ENCODE results near the gene SPDYE17. TPM values are rescaled to one million over a fixed set of nuclear protein-coding genes. Genes with fewer than 3 reads are reported as not detected.
"Not testable (repeated sequence)": the region's sequence is repeated elsewhere in the genome, so short reads cannot be mapped to it uniquely, and the experiment has no call there.

Gene SPDYE17
- total RNA-seq, 1 donor from 2014 or later, result not detected

DNA sequence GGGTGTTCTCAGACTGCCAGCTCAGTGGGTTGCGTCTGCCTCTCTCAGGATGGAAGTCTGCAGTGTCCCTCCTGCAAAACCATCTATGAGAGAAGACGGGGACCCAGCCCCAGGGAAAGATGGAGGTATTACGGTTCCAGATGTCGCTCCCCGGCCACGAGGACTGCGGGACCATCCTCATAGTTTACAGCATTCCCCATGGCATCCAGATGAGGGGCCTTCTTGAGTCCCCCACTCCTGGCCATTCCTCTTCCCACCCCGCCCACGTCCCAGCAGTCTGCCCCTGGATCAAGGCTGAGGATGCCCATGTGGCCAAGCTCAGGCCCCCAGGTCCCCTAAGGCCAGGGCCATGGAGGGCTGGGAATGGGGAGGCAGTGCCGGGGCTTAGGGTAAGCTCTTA lies 28.9 kb downstream of the SPDYE17 start:
- H3K4me3 ChIP-seq; H3K79me2 ChIP-seq (ENCODE audit: low read depth); H3K4me1 Mint-ChIP-seq; H2AFZ ChIP-seq (replicated peaks); H3F3A ChIP-seq (ENCODE audit: low read depth); H3K4me3 Mint-ChIP-seq; H3K4me1 ChIP-seq; H3K27ac ChIP-seq; H3K36me3 ChIP-seq; H4K20me1 ChIP-seq (ENCODE audit: low read depth); DNase-seq (ENCODE audit: low spot score); H3K27me3 Mint-ChIP-seq (ENCODE audit: insufficient read depth, low read depth); H3K27ac Mint-ChIP-seq; H3K9ac ChIP-seq; H3K9me3 Mint-ChIP-seq; H3K27me3 ChIP-seq; H3K4me2 ChIP-seq; H3K9me3 ChIP-seq (ENCODE audit: low read depth); H3K36me3 Mint-ChIP-seq: not testable (repeated sequence)

DNA sequence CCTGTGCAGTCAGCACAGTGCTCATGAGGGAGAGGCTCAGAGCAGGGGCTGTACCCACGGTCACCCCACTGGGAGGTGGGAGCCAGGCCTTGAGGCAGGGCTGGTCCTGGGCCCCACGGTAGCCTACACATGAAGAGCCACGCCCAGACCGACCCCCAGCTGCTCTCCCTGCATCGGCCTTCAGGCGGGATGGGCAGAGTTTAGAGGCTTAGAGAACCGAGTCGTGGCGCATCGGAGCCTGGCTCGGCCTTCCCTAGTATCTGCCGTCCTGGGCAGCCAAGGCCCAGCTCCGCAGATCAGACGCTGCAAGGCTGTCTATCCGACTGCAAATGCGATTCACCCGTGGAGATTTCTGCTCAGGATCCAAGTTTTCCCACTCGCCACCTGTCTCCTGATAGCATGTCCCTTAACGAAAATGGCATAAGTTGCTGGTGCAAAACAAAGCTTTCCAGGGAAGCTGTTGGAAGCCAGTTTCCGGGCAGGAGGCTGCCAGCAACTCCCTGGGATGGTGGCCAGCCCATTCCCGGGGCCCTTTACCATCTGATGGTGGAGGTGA lies 29.4 kb downstream of the SPDYE17 start:
- H3K9me3 ChIP-seq (ENCODE audit: low read depth); H3F3A ChIP-seq (ENCODE audit: low read depth); H3K36me3 Mint-ChIP-seq; H3K27me3 Mint-ChIP-seq (ENCODE audit: insufficient read depth, low read depth); H3K9ac ChIP-seq; H3K36me3 ChIP-seq; H3K27ac Mint-ChIP-seq; H2AFZ ChIP-seq (replicated peaks); H4K20me1 ChIP-seq (ENCODE audit: low read depth); H3K9me3 Mint-ChIP-seq; H3K27ac ChIP-seq; H3K4me1 Mint-ChIP-seq; H3K4me3 ChIP-seq; H3K27me3 ChIP-seq; DNase-seq (ENCODE audit: low spot score); H3K79me2 ChIP-seq (ENCODE audit: low read depth); H3K4me3 Mint-ChIP-seq; H3K4me1 ChIP-seq; H3K4me2 ChIP-seq: not testable (repeated sequence)

DNA sequence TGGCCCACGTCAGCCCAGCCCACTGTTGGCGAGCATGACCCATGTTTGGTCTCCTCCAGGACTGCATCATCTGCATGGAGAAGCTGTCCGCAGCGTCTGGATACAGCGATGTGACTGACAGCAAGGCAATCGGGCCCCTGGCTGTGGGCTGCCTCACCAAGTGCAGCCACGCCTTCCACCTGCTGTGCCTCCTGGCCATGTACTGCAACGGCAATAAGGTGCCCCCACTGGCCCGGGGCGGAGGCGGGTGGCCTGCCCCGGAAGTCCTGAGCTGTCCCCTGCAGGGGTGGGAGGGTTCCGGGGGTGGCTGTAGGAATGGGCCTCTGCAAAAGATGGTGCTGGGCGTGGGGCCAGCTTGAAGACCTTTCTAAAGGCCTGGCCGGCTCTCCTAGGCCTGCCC lies 30.1 kb downstream of the SPDYE17 start:
- H3K4me1 ChIP-seq; H3K4me2 ChIP-seq; H3K9me3 ChIP-seq (ENCODE audit: low read depth); H3K4me3 ChIP-seq; H3K9me3 Mint-ChIP-seq; H3F3A ChIP-seq (ENCODE audit: low read depth); H3K79me2 ChIP-seq (ENCODE audit: low read depth); H3K36me3 ChIP-seq; H3K27ac Mint-ChIP-seq; H3K4me1 Mint-ChIP-seq; H2AFZ ChIP-seq (replicated peaks); H3K36me3 Mint-ChIP-seq; H4K20me1 ChIP-seq (ENCODE audit: low read depth); H3K27ac ChIP-seq; H3K27me3 ChIP-seq; H3K9ac ChIP-seq; DNase-seq (ENCODE audit: low spot score); H3K27me3 Mint-ChIP-seq (ENCODE audit: insufficient read depth, low read depth); H3K4me3 Mint-ChIP-seq: not testable (repeated sequence)

DNA sequence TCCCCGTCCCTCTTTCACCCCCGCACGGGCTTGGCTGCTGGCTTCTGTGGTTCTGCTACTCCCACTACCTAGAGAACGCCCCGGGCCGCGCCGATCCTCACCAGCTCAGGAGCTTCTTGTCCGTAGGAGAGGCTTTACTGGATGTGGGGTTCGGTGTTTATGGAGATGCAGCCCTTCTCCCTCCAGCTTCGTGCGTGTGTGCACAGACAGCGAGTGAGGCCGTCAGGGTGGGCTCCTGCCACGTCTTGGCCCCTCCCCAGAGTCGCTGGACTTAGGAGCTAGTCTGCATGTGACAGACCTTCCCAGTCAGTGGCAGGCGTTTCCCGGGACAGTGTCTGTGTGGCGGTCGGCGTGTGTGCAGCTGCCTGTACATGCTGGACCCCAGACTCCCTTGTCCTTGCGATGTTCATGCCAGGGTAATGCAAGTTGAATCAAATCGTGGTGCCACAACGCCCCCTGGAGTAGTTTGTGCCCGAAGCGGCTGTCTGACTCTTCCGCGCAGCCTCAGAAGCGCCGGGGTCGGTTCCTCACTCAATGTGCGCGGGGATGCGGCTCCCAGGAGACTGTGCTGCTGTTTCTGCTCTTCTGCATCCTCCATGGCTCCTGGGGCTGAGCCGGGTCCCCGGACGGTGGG lies 32.6 kb downstream of the SPDYE17 start:
- not testable (repeated sequence) for H3F3A ChIP-seq (ENCODE audit: low read depth); H3K27ac Mint-ChIP-seq; H3K4me3 Mint-ChIP-seq; H3K36me3 Mint-ChIP-seq; H3K79me2 ChIP-seq (ENCODE audit: low read depth); H3K36me3 ChIP-seq; H3K4me1 ChIP-seq; H3K27me3 ChIP-seq; H3K4me1 Mint-ChIP-seq; H3K9me3 Mint-ChIP-seq; H3K9me3 ChIP-seq (ENCODE audit: low read depth); H3K4me3 ChIP-seq; H3K4me2 ChIP-seq; DNase-seq (ENCODE audit: low spot score); H2AFZ ChIP-seq (replicated peaks); H3K9ac ChIP-seq; H4K20me1 ChIP-seq (ENCODE audit: low read depth); H3K27me3 Mint-ChIP-seq (ENCODE audit: insufficient read depth, low read depth); H3K27ac ChIP-seq

DNA sequence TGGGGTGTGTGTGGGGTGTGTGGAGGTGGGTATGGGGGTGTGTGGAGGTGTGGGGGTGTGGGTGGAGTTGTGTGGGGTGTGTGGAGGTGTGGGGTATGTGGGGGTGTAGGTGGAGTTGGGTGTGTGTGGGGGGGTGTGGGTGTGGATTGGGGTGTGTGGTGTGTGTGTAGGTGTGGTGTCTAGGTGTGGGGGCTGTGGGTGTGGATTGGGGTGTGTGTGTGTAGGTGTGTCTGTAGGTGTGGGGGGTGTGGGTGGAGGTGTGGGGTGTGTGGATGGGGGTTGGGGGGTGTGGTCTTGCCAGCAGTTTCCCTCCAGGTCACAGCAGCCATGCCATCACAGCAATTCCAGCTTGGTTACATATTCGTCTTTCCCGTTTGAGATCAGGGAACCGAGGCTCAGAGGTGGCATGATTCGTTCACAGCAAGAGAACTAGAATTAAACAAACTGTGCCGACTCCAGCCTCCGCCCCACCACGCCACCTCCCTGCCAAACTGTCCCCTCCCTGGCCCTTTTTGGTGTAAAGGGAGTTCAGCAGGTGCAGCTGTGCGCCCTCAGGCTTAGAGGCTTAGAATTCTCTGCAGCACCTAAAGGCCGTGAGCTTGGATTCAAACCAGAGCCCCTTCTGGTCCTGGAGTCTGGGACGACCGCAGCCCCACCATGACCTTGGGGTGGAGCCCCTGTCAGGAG lies 33.3 kb downstream of the SPDYE17 start:
- H3K27me3 ChIP-seq; H3K27ac ChIP-seq; H3K9me3 Mint-ChIP-seq; H3K36me3 ChIP-seq; H3F3A ChIP-seq (ENCODE audit: low read depth); H3K4me3 ChIP-seq; H4K20me1 ChIP-seq (ENCODE audit: low read depth); H3K36me3 Mint-ChIP-seq; H3K9ac ChIP-seq; H3K79me2 ChIP-seq (ENCODE audit: low read depth); H3K4me1 Mint-ChIP-seq; H3K27ac Mint-ChIP-seq; H3K4me1 ChIP-seq; H3K9me3 ChIP-seq (ENCODE audit: low read depth); DNase-seq (ENCODE audit: low spot score); H3K27me3 Mint-ChIP-seq (ENCODE audit: insufficient read depth, low read depth); H2AFZ ChIP-seq (replicated peaks); H3K4me2 ChIP-seq; H3K4me3 Mint-ChIP-seq: not testable (repeated sequence)

DNA sequence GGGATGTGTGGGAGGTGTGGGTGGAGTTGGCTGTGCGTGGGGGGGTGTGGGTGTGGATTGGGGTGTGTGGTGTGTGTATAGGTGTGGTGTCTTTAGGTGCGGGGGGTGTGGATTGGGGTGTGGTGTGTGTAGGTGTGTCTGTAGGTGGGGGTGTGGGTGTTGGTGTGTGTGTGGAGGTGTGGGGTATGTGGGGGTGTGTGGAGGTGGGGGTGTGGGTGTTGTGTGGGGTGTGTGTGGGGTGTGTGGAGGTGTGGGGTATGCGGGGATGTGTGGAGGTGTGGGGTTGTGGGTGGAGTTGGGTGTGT lies 33.9 kb downstream of the SPDYE17 start:
- Mint-ChIP-seq H3K27ac (no peak overlapping the region), H3K4me3 (no peak overlapping the region), H3K27me3 (ENCODE audit: insufficient read depth, low read depth) (no peaks in the 10 kb centered on the region), H3K9me3 (no peaks in the 10 kb centered on the region), H3K4me1 (no peaks in the 10 kb centered on the region), H3K36me3 (no peaks in the 10 kb centered on the region)
- Histone ChIP-seq H3K9ac (no peak overlapping the region), H4K20me1 (ENCODE audit: low read depth) (no peaks in the 10 kb centered on the region), H3K79me2 (ENCODE audit: low read depth) (no peaks in the 10 kb centered on the region), H3K4me3 (no peak overlapping the region), H3K27ac (no peak overlapping the region), H3F3A (ENCODE audit: low read depth) (no peaks in the 10 kb centered on the region), H3K4me2 (no peak overlapping the region), H3K4me1 (no peaks in the 10 kb centered on the region), H3K9me3 (ENCODE audit: low read depth) (no peaks in the 10 kb centered on the region), H3K27me3 (no peaks in the 10 kb centered on the region), H3K36me3 (no peaks in the 10 kb centered on the region), H2AFZ (replicated peaks) (no peak overlapping the region)
- TF ChIP-seq, protein P1, sequence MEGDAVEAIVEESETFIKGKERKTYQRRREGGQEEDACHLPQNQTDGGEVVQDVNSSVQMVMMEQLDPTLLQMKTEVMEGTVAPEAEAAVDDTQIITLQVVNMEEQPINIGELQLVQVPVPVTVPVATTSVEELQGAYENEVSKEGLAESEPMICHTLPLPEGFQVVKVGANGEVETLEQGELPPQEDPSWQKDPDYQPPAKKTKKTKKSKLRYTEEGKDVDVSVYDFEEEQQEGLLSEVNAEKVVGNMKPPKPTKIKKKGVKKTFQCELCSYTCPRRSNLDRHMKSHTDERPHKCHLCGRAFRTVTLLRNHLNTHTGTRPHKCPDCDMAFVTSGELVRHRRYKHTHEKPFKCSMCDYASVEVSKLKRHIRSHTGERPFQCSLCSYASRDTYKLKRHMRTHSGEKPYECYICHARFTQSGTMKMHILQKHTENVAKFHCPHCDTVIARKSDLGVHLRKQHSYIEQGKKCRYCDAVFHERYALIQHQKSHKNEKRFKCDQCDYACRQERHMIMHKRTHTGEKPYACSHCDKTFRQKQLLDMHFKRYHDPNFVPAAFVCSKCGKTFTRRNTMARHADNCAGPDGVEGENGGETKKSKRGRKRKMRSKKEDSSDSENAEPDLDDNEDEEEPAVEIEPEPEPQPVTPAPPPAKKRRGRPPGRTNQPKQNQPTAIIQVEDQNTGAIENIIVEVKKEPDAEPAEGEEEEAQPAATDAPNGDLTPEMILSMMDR (IDR thresholded peaks at IDR 0.05), result no peak
- TF ChIP-seq EZH2phosphoT487 (IDR thresholded peaks at IDR 0.05) (no peak), EZH2 (IDR thresholded peaks at IDR 0.05) (no peak)
- no peak for DNase-seq (ENCODE audit: low spot score)

Data from neural progenitor cell (in vitro differentiated cells).